SU-DHL-6 (cell line): ENCODE data around the gene ZBTB47.
A peak's percentile ranks its signal among the peaks of the same experiment; 100 is the strongest.

ENCODE experiments used
- H2AFZ ChIP-seq: fragments of 200-600 bp; sonication (generic); 2 replicates; pipeline ENCODE4 v1.6.1; 2014; ENCODE audit warnings: low read depth, mild to moderate bottlenecking, moderate library complexity, mixed read lengths, antibody characterized with exemption, low read length; ENCODE audit not compliant: severe bottlenecking
- H3F3A ChIP-seq: fragments of 200-600 bp; shearing (Covaris generic); 2 replicates; pipeline ENCODE4 v1.6.0; 2016; ENCODE audit warnings: antibody characterized with exemption, mild to moderate bottlenecking; ENCODE audit not compliant: insufficient read depth
- H3K27ac ChIP-seq: fragments of 200-600 bp; sonication (generic); 2 replicates; pipeline ENCODE4 v1.5.1; 2016; ENCODE audit warnings: low read depth, mild to moderate bottlenecking, low read length, moderate library complexity, mixed read lengths
- H3K27me3 ChIP-seq: fragments of 200-600 bp; sonication (generic), shearing (Covaris generic); 2 replicates; pipeline ENCODE4 v1.6.0; 2014; ENCODE audit warnings: mild to moderate bottlenecking, low read length
- H3K36me3 ChIP-seq: fragments of 200-600 bp; sonication (generic); 2 replicates; pipeline ENCODE4 v1.6.1; 2014; ENCODE audit warnings: mild to moderate bottlenecking, low read length, mixed read lengths
- H3K4me2 ChIP-seq: fragments of 300-600, 200-600 bp; shearing (Covaris generic), sonication (generic); 2 replicates; pipeline ENCODE4 v1.6.0; 2014; ENCODE audit warnings: low read length, low read depth, mild to moderate bottlenecking; ENCODE audit not compliant: poor library complexity, severe bottlenecking
- H3K4me3 ChIP-seq: fragments of 200-600 bp; sonication (generic); 2 replicates; pipeline ENCODE4 v1.5.1; 2014; ENCODE audit warnings: antibody characterized with exemption, low read length, mild to moderate bottlenecking, mixed read lengths; ENCODE audit not compliant: insufficient read depth, poor library complexity, severe bottlenecking
- H3K79me2 ChIP-seq: fragments of 200-600 bp; sonication (generic); 2 replicates; pipeline ENCODE4 v1.6.1; 2014; ENCODE audit warnings: mild to moderate bottlenecking, low read length, moderate library complexity; ENCODE audit not compliant: insufficient read depth
- H3K9ac ChIP-seq: fragments of 200-600 bp; sonication (generic); 2 replicates; pipeline ENCODE4 v1.7.0; 2014; ENCODE audit warnings: mild to moderate bottlenecking, low read length
- H3K9me2 ChIP-seq: fragments of 200-600 bp; sonication (generic); replicated peaks from 2 replicates; pipeline ENCODE4 v1.6.1; 2014; ENCODE audit warnings: low read length; ENCODE audit not compliant: insufficient read depth
- H3K9me3 ChIP-seq: fragments of 200-600 bp; sonication (generic); 2 replicates; pipeline ENCODE4 v1.6.1; 2014; ENCODE audit warnings: low read length, mixed read lengths; ENCODE audit not compliant: insufficient read depth
- H4K20me1 ChIP-seq: fragments of 200-600 bp; sonication (generic); 2 replicates; pipeline ENCODE4 v1.6.1; 2014; ENCODE audit warnings: low read depth, mild to moderate bottlenecking, antibody characterized with exemption, low read length, moderate library complexity, mixed read lengths
- EZH2phosphoT487 ChIP-seq: fragments of 200-600 bp; sonication (generic), shearing (Covaris generic); conservative IDR thresholded peaks from 2 replicates; pipeline ENCODE4 v1.6.1; 2018; ENCODE audit warnings: mild to moderate bottlenecking, antibody characterized with exemption, low read length, moderate library complexity, mixed read lengths
- TF ChIP-seq, protein P1 (sequence below): fragments of 200-600 bp; sonication (generic); IDR thresholded peaks from one replicate; pipeline ENCODE4 v1.5.1; 2017; ENCODE audit warnings: antibody characterized with exemption, mild to moderate bottlenecking, low read length, moderate library complexity; ENCODE audit not compliant: insufficient read depth, poor library complexity, severe bottlenecking

ZBTB47 gene

GRCh38 chr3:42613462-42613861, 40.0 kb upstream of the ZBTB47 start:
- peaks cover 10% of the 10 kb centered on the region; the same call in 1 of the 2 replicates for H3K36me3 ChIP-seq
- peaks cover 97% of the 10 kb centered on the region for H3K79me2 ChIP-seq
- no peak overlapping the region for H3K4me3 ChIP-seq
- no peaks in the 10 kb centered on the region for H3K9me2 ChIP-seq
- peak overlapping the region; percentile 54; the same call in 1 of the 2 replicates for H3K27ac ChIP-seq
- no peaks in the 10 kb centered on the region for H3K27me3 ChIP-seq
- H3F3A ChIP-seq = peaks cover 12% of the 10 kb centered on the region; the same call in 1 of the 2 replicates
- no peak overlapping the region for H2AFZ ChIP-seq
- peaks cover 31% of the 10 kb centered on the region; the same call in 1 of the 2 replicates for H4K20me1 ChIP-seq
- TF ChIP-seq EZH2phosphoT487 = no peak
- TF ChIP-seq, protein P1, sequence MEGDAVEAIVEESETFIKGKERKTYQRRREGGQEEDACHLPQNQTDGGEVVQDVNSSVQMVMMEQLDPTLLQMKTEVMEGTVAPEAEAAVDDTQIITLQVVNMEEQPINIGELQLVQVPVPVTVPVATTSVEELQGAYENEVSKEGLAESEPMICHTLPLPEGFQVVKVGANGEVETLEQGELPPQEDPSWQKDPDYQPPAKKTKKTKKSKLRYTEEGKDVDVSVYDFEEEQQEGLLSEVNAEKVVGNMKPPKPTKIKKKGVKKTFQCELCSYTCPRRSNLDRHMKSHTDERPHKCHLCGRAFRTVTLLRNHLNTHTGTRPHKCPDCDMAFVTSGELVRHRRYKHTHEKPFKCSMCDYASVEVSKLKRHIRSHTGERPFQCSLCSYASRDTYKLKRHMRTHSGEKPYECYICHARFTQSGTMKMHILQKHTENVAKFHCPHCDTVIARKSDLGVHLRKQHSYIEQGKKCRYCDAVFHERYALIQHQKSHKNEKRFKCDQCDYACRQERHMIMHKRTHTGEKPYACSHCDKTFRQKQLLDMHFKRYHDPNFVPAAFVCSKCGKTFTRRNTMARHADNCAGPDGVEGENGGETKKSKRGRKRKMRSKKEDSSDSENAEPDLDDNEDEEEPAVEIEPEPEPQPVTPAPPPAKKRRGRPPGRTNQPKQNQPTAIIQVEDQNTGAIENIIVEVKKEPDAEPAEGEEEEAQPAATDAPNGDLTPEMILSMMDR = peak; percentile 39
- H3K9ac ChIP-seq = peak overlapping the region; percentile 8
- peak overlapping the region; percentile 51 for H3K4me2 ChIP-seq
- H3K9me3 ChIP-seq = no peaks in the 10 kb centered on the region

DNA sequence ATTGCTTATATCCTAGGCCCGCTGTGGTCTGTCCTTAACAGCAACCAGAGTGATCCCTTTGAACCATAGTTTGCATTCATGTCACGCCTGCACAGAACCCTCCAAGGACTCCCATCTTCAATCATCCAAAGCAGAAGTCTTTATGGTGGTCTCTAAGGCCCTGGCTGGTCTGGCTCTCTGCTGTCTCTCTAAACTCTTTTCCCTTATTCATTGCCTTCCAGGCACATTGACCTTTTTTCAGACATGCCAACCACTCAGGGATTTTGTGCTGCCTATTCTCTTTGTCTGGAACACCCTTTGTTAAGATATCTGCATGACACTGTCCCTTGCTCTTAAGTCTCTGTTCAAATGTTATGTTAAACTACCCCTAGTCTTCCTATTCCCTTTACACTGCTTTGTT, 21.9 kb upstream of the ZBTB47 start:
- Histone ChIP-seq H3K4me2 (no peak overlapping the region), H3K9me2 (no peaks in the 10 kb centered on the region), H3K27ac (no peak overlapping the region), H2AFZ (no peak overlapping the region), H3K4me3 (no peak overlapping the region), H3K79me2 (peaks cover 3% of the 10 kb centered on the region; the same call in 1 of the 2 replicates), H4K20me1 (no peaks in the 10 kb centered on the region; the same call in 1 of the 2 replicates), H3K9ac (no peak overlapping the region), H3K36me3 (peaks cover 61% of the 10 kb centered on the region), H3K27me3 (no peaks in the 10 kb centered on the region), H3F3A (no peaks in the 10 kb centered on the region), H3K9me3 (no peaks in the 10 kb centered on the region)
- TF ChIP-seq EZH2phosphoT487 = no peak
- TF ChIP-seq, protein P1 = no peak

GRCh38 chr3:42632146-42632545, 21.4 kb upstream of the ZBTB47 start:
- no peak for TF ChIP-seq EZH2phosphoT487
- TF ChIP-seq, protein P1 = no peak
- Histone ChIP-seq H3K9ac (no peak overlapping the region), H3F3A (no peaks in the 10 kb centered on the region), H3K27ac (no peak overlapping the region), H3K27me3 (no peaks in the 10 kb centered on the region), H3K4me3 (no peak overlapping the region), H3K36me3 (peaks cover 61% of the 10 kb centered on the region), H3K9me3 (no peaks in the 10 kb centered on the region), H3K79me2 (peaks cover 3% of the 10 kb centered on the region; the same call in 1 of the 2 replicates), H4K20me1 (no peaks in the 10 kb centered on the region; the same call in 1 of the 2 replicates), H3K9me2 (no peaks in the 10 kb centered on the region), H3K4me2 (no peak overlapping the region), H2AFZ (no peak overlapping the region)
